Type B pancreatic cell (in vitro differentiated cells): ENCODE data around the gene IPO5. TPM values are rescaled to one million over a fixed set of nuclear protein-coding genes. Genes with fewer than 3 reads are reported as not detected.

Experiments
- DNase-seq: peaks from one replicate; pipeline ENCODE4 v3.0.0; 2021; ENCODE audit warnings: mixed read lengths; ENCODE audit not compliant: unreplicated experiment; ENCODE audit errors: extremely low spot score
- H3K27ac Mint-ChIP-seq: 2 replicates; pipeline ENCODE4 v1.8.0; 2021; ENCODE audit warnings: mild to moderate bottlenecking, mixed read lengths
- H3K27me3 Mint-ChIP-seq: 2 replicates; pipeline ENCODE4 v1.8.0; 2021; ENCODE audit warnings: mixed read lengths
- H3K36me3 Mint-ChIP-seq: 2 replicates; pipeline ENCODE4 v1.8.0; 2021; ENCODE audit warnings: mixed read lengths
- H3K4me1 Mint-ChIP-seq: one replicate; pipeline ENCODE4 v1.8.0; 2021; ENCODE audit warnings: mixed read lengths; ENCODE audit not compliant: unreplicated experiment
- H3K4me3 Mint-ChIP-seq: 2 replicates; pipeline ENCODE4 v1.8.0; 2021; ENCODE audit warnings: mild to moderate bottlenecking, mixed read lengths
- H3K9me3 Mint-ChIP-seq: 2 replicates; pipeline ENCODE4 v1.8.0; 2021; ENCODE audit warnings: mixed read lengths
- CTCF ChIP-seq: fragments of 200-600 bp; sonication (generic); conservative IDR thresholded peaks from 2 replicates; pipeline ENCODE4 v1.5.0; 2021; ENCODE audit warnings: antibody characterized with exemption, mild to moderate bottlenecking
- total RNA-seq: library from RNA; stranded (reverse); gene quantifications from 2 replicates; pipeline ENCODE4 v1.2.1, GENCODE V29; 2021; ENCODE audit warnings: low replicate concordance

The IPO5 gene
- total RNA-seq, 1 donor from 2014 or later = 202 TPM

GRCh38 chr13:97976610-97977521 lies 23.4 kb downstream of the IPO5 start:
- peak overlapping the region; percentile 96 for H3K4me3 Mint-ChIP-seq
- no peaks in the 10 kb centered on the region for H3K9me3 Mint-ChIP-seq
- no peak for TF ChIP-seq CTCF
- H3K27me3 Mint-ChIP-seq = no peaks in the 10 kb centered on the region
- H3K4me1 Mint-ChIP-seq = peaks cover 35% of the 10 kb centered on the region
- peak overlapping the region; percentile 94 for H3K27ac Mint-ChIP-seq
- H3K36me3 Mint-ChIP-seq = peaks cover under 1% of the 10 kb centered on the region
- DNase-seq = no peak

GRCh38 chr13:97977982-97978381 lies 24.5 kb downstream of the IPO5 start:
- peak overlapping the region; percentile 96 for H3K4me3 Mint-ChIP-seq
- peak overlapping the region; percentile 61 for H3K27ac Mint-ChIP-seq
- DNase-seq = no peak
- H3K36me3 Mint-ChIP-seq = peaks cover 9% of the 10 kb centered on the region
- peaks cover 36% of the 10 kb centered on the region for H3K4me1 Mint-ChIP-seq
- TF ChIP-seq CTCF = no peak
- no peaks in the 10 kb centered on the region for H3K9me3 Mint-ChIP-seq
- H3K27me3 Mint-ChIP-seq = no peaks in the 10 kb centered on the region

- TF ChIP-seq CTCF = no peak
- Mint-ChIP-seq H3K27ac (peak overlapping the region; percentile 61), H3K36me3 (peaks cover 9% of the 10 kb centered on the region), H3K9me3 (no peaks in the 10 kb centered on the region), H3K4me3 (peak overlapping the region; percentile 96), H3K4me1 (peaks cover 36% of the 10 kb centered on the region), H3K27me3 (no peaks in the 10 kb centered on the region)
- DNase-seq = no peak
Observed at GRCh38 chr13:97978651-97979050, 25.2 kb downstream of the IPO5 start.

GRCh38 chr13:97979051-97979450 lies 25.6 kb downstream of the IPO5 start:
- H3K27me3 Mint-ChIP-seq = no peaks in the 10 kb centered on the region
- peak overlapping the region; percentile 96 for H3K4me3 Mint-ChIP-seq
- peaks cover 36% of the 10 kb centered on the region for H3K4me1 Mint-ChIP-seq
- H3K36me3 Mint-ChIP-seq = peaks cover 9% of the 10 kb centered on the region
- DNase-seq = no peak
- H3K9me3 Mint-ChIP-seq = no peaks in the 10 kb centered on the region
- no peak for TF ChIP-seq CTCF
- H3K27ac Mint-ChIP-seq = no peak overlapping the region

- no peak for DNase-seq
- Mint-ChIP-seq H3K27me3 (no peaks in the 10 kb centered on the region), H3K9me3 (no peaks in the 10 kb centered on the region), H3K4me1 (peaks cover 36% of the 10 kb centered on the region), H3K4me3 (no peak overlapping the region), H3K36me3 (peaks cover 9% of the 10 kb centered on the region), H3K27ac (no peak overlapping the region)
- no peak for TF ChIP-seq CTCF
Observed at GRCh38 chr13:97979556-97979955, 26.1 kb downstream of the IPO5 start.
